Measurements from ENCODE around the gene VSX1.

Gene VSX1

DNA sequence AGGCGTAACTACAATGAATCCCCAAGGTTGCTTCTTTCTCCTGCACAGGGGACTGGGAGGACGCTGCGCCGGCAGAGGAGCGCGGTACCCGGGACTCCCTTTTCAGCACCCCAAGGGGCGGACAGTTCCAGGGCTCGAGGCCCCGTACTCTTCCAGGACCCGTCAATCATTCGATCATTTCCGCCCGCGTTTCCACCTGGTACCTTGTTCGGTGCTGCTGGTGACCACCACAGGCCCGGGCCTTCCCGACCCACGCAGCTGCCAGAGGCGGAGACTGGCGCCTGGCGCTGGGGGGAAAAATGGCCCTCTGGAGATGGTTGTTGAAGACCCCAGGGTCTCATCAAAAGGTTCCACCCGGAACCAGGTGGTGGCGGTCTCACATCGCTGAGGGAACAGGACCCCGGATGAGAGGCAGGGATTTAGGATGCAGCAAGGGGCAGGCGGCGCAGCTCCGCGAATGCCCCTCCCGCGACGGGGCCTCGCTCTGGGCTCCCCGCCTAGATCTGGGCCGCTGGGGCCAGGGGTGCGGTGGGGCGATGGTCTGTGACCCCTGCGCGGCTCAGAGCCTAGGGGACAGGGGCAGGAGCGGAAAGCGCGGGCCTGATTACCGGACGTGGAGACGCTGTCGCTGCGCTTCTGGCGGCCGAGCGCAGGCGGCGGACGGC lies 744 bp downstream of the VSX1 start:
- H3K4me3 ChIP-seq (ENCODE audit: low read length) = no peak overlapping the region
- TF ChIP-seq ZNF274 (IDR thresholded peaks at IDR 0.05; ENCODE audit: low read depth, low read length) = no peak

DNA sequence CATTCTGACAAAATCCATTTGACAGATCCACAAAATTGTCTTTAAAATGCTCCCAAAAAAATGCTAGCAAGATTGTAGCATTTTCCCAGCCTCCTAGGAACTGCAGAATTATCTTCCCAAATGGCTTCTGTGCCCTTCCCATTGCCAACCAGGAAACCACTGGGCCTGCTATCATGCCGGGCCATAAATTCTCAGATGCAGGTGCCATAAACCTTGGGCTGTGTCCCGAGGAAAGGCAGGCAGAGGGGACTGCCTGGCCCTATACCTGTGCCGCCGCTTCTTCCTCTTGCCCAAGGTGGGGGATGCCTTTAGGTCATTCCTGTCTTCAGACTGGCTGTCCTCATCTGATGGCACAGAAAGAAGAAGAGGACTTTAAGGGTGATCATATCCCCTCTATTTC lies 2.8 kb downstream of the VSX1 start:
- no peak overlapping the region for H3K4me3 ChIP-seq (ENCODE audit: low read length)
- TF ChIP-seq ZNF274 (IDR thresholded peaks at IDR 0.05; ENCODE audit: low read depth, low read length) = no peak

DNA sequence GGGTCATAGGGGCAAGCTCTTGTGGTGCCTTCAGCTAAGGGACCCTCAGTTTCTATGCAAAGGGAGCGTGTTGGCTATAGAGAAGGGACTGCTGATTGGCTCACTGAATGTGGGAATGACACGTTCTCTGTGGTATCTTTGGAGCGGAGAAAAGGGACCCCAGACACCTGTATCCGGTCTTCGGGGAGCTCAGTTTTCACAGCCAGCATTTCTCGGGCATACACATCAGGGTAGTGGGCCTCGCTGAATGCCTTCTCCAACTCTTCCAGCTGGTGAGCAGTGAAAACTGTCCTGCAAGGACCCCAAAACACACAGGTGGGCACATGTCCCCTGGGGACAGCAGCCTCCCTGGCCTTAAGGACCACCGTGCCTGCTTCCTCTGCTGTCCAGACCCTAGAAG lies 3.3 kb downstream of the VSX1 start:
- TF ChIP-seq ZNF274 (IDR thresholded peaks at IDR 0.05; ENCODE audit: low read depth, low read length) = no peak

DNA sequence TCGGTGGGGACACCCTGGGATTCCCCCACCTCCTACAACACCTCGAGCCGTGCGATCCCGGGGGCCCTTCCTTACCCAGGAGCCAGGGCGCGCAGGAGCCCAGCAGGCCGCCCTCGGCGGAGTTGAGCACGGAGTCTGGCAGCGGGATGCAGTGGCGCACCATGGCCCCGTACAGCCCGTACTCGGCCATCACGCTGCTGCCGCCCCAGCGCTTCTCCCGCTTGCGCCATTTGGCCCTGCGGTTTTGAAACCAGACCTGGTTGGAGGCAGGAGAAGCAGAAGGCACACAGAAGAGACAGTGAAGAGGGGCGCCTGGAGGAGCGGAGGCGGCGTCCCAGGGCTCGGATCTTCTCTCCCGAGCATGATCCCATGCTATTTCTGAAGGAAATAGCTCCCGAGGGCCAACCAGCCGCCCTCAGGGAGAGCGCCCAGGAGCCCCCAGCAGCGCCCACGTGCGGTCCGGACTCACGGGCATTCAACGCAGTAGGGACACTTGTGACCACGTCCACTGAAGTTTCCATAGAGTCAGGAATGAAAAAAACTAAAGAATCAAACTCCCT lies 4.3 kb downstream of the VSX1 start:
- TF ChIP-seq ZNF274 (IDR thresholded peaks at IDR 0.05; ENCODE audit: low read depth, low read length) = no peak
- peak overlapping the region; percentile 19; the same call in 1 of the 2 replicates for H3K4me3 ChIP-seq (ENCODE audit: low read length)

More for the DNA sequence above, 3.3 kb downstream of the VSX1 start:
- no peak overlapping the region for H3K4me3 ChIP-seq (ENCODE audit: low read length)

DNA sequence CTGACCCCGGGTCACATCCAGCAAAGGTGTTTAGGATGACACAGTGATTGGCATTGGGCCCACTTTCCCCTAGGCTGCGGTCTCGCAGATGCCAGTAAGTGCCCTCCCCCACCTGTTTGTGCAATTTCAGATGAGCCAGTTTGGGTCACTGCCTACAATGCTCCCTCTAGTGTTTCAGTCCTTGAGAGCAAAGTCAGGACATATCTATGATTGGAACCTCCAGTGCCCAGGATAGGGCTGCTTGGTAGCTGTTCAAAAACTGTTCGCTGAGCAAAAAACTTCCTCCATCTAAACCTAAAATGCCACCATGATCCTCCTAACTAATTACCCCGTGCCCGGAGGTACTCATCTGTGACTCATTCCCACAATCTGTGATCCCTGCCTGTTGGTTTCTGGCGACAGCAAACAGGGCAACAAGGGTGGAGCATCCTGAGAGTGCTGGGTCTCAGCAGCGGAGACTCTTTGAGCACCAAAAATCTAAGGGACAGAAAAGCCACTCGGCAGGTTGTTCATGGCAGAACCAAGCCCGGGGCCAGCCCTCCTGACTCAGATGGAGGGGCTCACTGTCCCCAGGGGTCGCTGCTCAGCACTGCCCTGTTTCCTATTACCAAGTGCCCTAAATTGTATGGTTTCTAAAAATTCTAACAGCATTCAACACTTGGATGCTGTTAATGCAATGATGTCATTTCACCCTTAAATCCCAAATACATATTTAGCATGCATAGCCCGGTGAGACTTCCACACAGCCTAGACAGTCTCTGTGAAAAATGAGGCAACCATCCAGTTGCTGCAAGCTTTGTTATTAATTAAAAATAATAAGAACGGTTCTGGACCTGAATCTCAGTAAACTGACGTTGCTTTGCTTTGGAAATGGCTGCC lies 5.0 kb downstream of the VSX1 start:
- peak overlapping the region; percentile 19; the same call in 1 of the 2 replicates for H3K4me3 ChIP-seq (ENCODE audit: low read length)
- TF ChIP-seq ZNF274 (IDR thresholded peaks at IDR 0.05; ENCODE audit: low read depth, low read length) = no peak

DNA sequence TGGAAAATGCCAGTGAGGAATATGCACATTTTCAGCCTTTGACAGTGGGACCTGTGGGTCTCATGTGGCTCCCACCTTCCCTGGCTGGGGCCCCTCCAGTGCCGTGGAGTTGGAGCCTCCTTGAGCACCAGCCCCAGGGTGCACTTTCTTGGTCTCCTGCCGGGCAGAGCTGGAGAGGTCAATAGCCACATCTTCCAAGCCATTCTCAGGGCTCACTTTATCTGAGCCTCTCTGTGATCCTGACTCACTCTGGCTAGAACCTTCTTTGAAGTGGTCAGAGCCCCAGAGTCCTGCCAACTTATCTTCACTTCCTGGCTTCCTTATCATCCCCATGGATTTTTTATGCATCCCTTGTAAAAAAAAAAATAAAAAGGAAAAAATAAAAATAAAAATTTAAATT lies 5.7 kb downstream of the VSX1 start:
- no peak overlapping the region for H3K4me3 ChIP-seq (ENCODE audit: low read length)
- no peak for TF ChIP-seq ZNF274 (IDR thresholded peaks at IDR 0.05; ENCODE audit: low read depth, low read length)

DNA sequence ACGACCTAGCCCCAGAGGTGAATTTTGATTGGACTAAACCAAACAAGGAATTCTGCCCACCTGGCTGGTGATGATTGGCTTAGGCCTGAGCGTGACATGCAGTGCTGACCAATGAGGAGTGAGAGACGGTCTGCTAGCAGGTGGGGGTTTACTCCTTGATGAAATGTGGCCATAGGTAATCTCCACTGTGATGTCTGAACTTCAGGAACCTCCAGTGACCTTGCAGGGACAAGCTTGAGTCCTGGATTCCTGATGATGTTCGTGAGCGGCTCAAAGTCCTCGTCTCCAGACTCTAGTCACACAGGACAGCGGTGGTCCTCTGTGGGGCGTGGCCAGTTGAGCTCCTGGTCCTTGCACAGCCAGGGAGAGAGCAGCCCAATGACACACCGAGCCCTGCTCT lies 8.4 kb downstream of the VSX1 start:
- TF ChIP-seq ZNF274 (IDR thresholded peaks at IDR 0.05; ENCODE audit: low read depth, low read length) = no peak
- H3K4me3 ChIP-seq (ENCODE audit: low read length) = no peak overlapping the region

DNA sequence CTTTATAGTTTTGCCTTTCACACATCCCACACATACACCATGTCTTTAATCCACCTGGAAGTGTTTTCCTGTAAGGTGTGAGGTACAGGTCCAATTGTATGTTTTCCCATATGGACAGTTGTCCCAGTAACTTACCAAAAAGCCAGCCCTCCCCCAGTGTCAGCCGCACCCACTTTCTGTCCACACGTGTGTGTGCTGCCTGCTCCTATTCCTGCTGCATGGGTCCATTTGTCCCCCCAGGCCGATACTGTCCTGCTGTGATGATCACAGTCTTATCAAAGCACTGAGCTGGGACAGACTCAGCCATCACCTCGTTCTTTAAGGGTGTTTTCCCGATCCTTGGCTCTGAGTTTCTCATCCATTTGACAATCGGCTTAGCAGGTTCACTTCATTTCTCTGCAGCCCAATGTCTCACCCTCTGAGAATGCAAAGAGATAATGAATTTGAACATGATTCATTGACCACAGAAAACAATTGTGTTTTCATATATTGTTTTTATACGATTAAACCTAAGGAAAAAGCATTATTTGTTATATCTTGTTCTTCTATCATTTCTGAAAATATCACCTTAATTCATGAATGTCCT lies 9.6 kb downstream of the VSX1 start:
- TF ChIP-seq ZNF274 (IDR thresholded peaks at IDR 0.05; ENCODE audit: low read depth, low read length) = no peak
- no peak overlapping the region for H3K4me3 ChIP-seq (ENCODE audit: low read length)

DNA sequence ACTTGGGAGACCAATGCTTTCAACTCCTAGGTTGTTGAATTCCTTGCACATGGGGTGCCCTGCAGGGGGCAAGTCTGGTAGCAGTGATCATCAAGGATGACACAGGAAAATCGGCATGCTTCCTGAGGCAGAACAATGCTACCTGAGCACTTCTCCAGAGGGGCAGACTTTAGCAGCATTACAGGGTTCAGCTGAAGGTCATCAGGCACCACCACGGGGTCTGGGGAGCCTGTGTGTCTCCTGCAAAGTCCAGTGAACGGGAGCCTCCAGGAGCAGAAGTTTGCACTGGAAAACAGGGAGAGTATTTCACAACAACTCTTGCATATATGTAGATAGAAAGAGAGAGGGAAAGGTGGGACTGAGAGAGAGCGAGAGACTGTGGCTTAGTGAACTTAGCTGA lies 10.2 kb downstream of the VSX1 start:
- TF ChIP-seq ZNF274 (IDR thresholded peaks at IDR 0.05; ENCODE audit: low read depth, low read length) = no peak
- H3K4me3 ChIP-seq (ENCODE audit: low read length) = no peak overlapping the region

DNA sequence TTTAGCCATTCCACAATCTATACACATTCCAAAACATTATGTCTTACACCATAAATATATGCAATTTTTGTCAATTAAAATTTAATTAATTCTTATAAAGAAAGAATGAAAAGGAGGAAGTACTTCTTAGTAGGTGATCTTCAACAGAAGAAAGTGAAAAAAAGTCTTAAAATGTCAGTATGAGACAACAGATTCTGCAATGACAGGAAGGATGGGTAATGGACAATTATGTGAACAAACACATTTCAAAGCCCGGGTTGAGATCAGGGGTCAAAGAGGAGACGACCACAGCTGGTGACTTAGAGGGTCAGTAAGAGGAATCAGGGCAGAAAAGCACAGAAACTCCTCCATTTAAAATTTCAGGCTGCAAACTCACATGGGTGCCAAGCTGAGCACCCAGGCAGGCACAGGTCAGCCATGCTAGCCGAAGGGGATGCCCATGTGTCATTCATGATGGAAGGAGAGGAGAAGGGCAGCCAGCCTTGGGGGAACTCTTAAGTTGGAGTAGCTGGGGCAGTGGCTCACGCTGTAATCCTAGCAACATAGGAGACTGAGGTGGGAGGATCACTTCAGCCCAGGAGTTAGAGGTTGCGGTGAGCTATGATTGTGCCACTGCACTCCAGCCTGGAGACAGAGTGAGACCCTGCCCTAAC lies 11.0 kb downstream of the VSX1 start:
- no peak for TF ChIP-seq ZNF274 (IDR thresholded peaks at IDR 0.05; ENCODE audit: low read depth, low read length)
- H3K4me3 ChIP-seq (ENCODE audit: low read length) = no peak overlapping the region

DNA sequence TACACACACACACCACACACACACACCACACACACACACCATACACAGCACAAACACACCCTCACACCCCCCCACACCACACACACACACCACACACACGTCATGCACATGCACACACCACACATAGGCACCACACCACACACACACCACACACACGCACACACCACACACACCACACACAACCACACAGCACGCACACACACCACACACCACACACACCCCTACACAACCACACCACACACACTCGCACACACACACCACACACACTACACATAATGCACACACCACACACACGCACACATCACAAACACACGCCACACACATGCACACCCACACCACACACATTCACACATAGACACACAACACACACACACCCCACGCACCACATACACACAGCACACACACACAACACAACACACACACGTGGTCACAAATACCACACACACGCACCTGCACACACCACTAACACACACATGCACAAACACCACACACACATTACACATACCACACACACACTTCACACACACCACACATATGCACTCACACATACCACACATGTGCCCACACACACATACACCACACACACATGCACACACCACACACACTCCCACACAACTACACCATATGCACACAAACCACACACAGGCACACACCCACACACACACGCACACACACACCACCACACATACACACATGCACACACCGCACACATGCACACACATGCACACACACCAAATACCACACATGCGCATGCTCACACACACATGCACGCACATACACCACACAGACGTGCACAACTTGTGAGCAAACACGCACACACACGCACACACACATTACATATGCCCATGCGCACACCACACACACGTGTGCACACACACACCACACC lies 14.6 kb downstream of the VSX1 start:
- no peak overlapping the region for H3K4me3 ChIP-seq (ENCODE audit: low read length)
- no peak for TF ChIP-seq ZNF274 (IDR thresholded peaks at IDR 0.05; ENCODE audit: low read depth, low read length)

DNA sequence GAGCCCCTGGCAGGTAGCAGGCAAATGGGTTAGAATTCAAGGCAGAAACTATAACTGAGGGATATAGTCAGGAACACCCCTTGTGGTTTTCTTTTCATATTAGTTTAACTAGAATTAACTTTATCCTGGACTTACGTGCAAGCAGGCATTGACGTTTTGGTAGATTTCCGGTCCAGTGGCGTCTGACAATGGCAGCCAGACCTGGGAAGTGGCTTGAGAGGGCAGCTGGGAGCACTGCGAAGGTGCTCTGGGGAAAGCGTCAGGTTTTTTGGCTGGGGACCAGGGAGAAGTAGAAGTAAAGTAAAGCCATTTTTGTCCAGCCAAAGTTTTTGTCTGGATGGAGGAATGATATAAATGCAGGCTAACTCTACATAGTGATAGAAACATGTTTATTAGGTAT lies 15.6 kb downstream of the VSX1 start:
- H3K4me3 ChIP-seq (ENCODE audit: low read length) = no peak overlapping the region
- TF ChIP-seq ZNF274 (IDR thresholded peaks at IDR 0.05; ENCODE audit: low read depth, low read length) = no peak

DNA sequence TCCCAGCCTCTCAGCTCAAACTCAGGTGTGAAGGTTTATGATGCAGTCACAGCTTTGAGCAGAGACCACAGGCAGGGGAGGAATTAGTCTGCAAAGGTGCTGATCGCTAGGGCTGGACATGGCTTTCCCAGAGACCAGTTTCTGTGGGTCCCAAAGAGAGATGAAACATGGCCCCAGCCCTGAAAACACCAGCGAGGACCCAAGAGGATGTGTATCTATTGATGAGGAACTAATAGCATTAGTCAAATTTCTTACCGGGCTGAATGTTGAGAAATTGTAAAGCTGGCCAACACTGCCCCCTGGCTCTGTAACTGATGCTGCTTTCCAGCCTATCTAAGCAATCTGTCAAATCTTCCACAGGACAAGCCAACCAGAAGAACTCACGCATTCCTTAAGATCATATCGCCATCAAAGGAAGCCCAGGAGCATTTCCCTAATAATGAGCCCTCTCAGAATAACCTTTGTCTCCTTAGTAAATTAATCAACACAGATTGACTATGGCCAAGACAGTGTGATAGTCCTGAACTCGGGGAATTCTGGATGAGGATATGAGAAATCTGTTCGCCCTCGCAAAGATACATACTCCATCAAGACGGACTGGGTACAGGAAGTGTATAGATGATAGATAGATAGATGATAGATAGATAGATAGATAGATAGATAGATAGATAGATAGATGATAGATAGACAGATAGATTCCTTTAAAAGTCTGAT lies 16.2 kb downstream of the VSX1 start:
- no peak overlapping the region for H3K4me3 ChIP-seq (ENCODE audit: low read length)
- TF ChIP-seq ZNF274 (IDR thresholded peaks at IDR 0.05; ENCODE audit: low read depth, low read length) = no peak
